GM04504 (cell line): ENCODE data around the gene FBXO30.
A peak's percentile ranks its signal among the peaks of the same experiment; 100 is the strongest.

ENCODE experiments used
- DNase-seq: peaks from one replicate; pipeline ENCODE4 v3.0.0-alpha.2; 2012; ENCODE audit warnings: low read depth

FBXO30 gene

GRCh38 chr6:145819994-145820393 lies 5.4 kb upstream of the FBXO30 start:
- no peak for DNase-seq

- DNase-seq: no peak
These were observed 4.2 kb upstream of the FBXO30 start for GRCh38 chr6:145818796-145819195.

GRCh38 chr6:145816392-145816791 lies 1.8 kb upstream of the FBXO30 start:
- DNase-seq: no peak

- peak; percentile 9 for DNase-seq
These were observed 997 bp upstream of the FBXO30 start for GRCh38 chr6:145815309-145816274.

- DNase-seq: peak; percentile 13
These were observed 527 bp downstream of the FBXO30 start for GRCh38 chr6:145814035-145814500.

- peak; percentile 42 for DNase-seq
These were observed 1.1 kb downstream of the FBXO30 start for GRCh38 chr6:145813285-145814034.

GRCh38 chr6:145811741-145812140 lies 2.9 kb downstream of the FBXO30 start:
- no peak for DNase-seq

- peak; percentile 5 for DNase-seq
These were observed 4.8 kb downstream of the FBXO30 start for GRCh38 chr6:145809785-145810184.

GRCh38 chr6:145809211-145809610 lies 5.4 kb downstream of the FBXO30 start:
- no peak for DNase-seq

GRCh38 chr6:145808239-145808638 lies 6.4 kb downstream of the FBXO30 start:
- DNase-seq: no peak

GRCh38 chr6:145802141-145802540 lies 12.5 kb downstream of the FBXO30 start:
- DNase-seq: no peak

GRCh38 chr6:145801021-145801420 lies 13.6 kb downstream of the FBXO30 start:
- DNase-seq: no peak

- DNase-seq: no peak
These were observed 16.1 kb downstream of the FBXO30 start for GRCh38 chr6:145798530-145798929.

- DNase-seq: peak; percentile 18
These were observed 25.2 kb downstream of the FBXO30 start for GRCh38 chr6:145789443-145789842.

GRCh38 chr6:145787688-145788087 lies 26.9 kb downstream of the FBXO30 start:
- no peak for DNase-seq

GRCh38 chr6:145784683-145785082 lies 29.9 kb downstream of the FBXO30 start:
- DNase-seq: no peak

- no peak for DNase-seq
These were observed 30.8 kb downstream of the FBXO30 start for GRCh38 chr6:145783796-145784195.

GRCh38 chr6:145772846-145773245 lies 41.7 kb downstream of the FBXO30 start:
- no peak for DNase-seq

- no peak for DNase-seq
These were observed 49.1 kb downstream of the FBXO30 start for GRCh38 chr6:145765449-145765848.

GRCh38 chr6:145763742-145764141 lies 50.9 kb downstream of the FBXO30 start:
- no peak for DNase-seq

- DNase-seq: no peak
These were observed 53.0 kb downstream of the FBXO30 start for GRCh38 chr6:145761584-145761983.

GRCh38 chr6:145758113-145758512 lies 56.5 kb downstream of the FBXO30 start:
- DNase-seq: no peak

GRCh38 chr6:145756170-145756662 lies 58.4 kb downstream of the FBXO30 start:
- DNase-seq: peak; percentile 87
